GM18502 (cell line): ENCODE results near the gene FBN2.

Experiments
- ATAC-seq: cut with Tn5 transposase; IDR thresholded peaks from one replicate; pipeline ENCODE4 v1.9.1; 2021; ENCODE audit warnings: mild to moderate bottlenecking; ENCODE audit not compliant: unreplicated experiment, poor library complexity

The FBN2 gene

DNA sequence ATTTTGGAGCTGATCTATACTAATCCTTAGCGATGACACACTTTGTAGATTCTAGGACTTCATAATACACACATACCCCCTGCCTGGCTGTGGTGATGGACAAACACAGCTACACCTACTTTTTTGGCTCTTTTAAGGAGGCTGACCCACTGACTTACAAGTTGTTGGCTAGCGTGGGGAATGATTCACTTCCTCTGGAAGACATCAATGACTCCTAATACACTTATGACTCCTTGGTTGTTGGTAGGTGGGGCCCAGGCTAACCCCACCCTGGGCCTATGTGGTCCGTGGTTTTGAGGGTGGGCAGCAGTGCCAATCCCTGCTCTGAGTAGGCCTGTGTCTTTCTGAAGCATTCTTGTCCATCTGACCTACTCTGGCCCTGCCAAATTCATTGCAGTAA, 310.0 kb downstream of the FBN2 start:
- ATAC-seq = no peak

DNA sequence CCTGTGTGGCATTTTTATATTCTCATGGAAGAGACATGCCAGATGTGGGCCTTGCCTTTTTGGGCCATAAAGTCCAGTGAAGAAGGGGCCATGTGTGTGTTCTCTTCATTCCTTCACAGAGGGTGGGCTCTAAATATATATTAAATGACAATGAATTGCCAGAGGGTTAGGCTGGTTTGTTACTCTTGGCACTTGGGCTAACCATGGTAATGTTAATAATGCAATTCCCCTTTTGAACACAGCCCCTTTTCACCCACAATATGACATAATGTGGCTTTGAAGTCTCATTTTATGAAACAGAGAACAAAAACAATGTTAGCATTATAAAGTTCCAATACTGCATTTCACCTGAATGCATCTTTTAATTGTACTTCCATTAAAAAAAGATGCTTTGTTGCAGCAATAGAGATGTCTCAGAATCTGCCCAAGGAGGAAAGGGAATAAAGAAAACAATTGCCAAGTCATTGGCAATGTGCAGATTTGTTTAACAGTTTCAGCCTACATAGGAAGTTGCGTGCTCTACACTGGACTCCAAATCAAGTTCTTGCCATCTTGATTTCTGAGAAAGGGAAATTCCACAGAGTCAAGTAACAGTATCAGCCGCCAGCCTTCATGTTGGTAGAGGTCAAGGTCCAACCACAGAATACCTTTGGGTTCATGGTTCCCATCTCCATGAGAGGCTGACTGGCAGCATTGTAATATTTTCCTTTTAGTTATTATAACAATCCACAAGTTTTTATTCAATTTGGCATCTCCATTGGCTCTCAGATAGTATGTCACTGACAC, 312.6 kb downstream of the FBN2 start:
- no peak for ATAC-seq

DNA sequence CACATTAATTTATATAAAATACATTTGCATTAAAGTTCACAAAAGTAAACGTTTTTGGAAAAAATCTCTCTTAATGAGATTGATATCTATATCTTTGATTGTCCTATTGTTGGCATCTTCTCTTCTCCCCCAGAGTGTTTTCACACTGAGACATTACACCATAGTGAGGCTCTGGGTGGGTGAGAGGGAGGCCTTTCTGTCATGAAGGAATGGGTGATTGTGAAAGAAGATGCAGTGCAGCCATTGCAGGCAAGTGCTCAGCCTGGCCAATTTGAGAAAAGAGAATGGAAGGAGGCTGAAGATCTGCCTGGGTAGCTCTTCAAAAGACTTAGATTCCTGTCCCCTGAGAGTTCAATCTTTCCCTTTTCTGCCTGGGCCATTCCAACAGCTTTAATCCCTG, 313.7 kb downstream of the FBN2 start:
- no peak for ATAC-seq

DNA sequence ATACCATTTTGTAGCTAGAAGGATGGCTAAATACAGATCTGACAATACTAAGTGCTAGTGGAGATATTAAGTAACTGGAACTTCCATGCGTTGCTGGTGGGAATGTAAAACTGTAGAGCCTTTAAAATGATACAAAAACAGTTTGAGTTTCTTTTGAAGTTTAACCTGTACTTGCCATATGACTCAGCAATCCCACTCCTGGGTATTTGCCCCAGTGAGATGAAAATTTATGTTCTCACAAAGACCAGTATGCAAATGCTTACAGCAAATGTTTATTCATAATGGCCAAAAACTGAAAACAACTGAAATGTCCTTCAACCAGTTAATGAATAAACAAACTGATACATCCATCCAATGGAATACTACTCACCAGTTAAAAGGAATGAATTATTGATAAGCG, 317.2 kb downstream of the FBN2 start:
- ATAC-seq = no peak

DNA sequence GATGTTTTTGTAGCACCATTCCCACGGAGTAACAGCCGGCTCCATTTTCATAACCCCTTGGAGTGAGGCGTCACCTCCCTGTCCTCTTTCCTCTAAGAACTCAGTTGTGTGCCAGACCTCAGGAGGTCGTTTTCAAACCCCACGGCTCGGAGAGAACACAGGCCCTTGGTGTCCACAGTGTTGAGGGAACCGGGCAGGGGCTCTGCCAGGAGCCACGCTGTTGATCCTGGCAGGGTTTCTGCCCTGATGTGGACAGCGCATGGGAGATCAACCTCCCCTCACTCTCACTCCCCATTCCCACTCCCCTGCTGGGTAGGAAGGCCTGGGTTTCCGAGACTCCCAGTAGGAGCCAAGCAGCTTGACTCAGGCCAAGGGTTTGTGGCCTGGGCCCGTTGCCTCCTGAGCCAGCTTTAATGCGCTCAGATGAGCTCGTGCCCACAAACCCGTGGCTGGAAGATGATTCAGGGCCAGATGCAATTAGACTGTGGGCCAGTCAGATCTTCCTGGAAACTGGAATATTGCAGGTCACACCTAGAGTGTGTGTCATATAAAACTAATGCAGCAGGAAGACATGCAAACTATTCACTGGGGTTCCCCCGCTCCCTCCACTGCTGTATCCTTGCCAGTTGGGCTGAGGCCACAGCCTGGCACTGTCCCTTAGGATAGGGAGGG, 321.0 kb downstream of the FBN2 start:
- no peak for ATAC-seq

DNA sequence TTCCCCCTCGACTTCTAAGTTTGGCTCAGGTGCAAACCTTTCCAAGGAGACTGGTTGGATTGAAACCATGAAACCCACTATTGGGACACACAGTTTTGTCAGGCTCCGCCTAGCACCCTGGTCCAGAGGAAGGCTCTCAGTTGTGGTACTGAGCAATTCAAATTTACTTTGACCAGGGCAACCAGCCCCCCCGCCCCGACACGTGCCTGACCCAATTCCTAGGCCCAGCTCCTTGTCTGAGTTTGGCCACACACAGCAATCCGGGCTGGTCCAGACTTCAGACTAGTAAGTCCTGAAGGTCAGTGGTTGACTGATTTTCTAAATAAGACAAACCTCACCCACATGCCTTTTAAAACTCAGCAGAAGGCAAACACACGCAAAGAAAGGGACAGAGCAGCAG, 321.8 kb downstream of the FBN2 start:
- ATAC-seq = no peak

DNA sequence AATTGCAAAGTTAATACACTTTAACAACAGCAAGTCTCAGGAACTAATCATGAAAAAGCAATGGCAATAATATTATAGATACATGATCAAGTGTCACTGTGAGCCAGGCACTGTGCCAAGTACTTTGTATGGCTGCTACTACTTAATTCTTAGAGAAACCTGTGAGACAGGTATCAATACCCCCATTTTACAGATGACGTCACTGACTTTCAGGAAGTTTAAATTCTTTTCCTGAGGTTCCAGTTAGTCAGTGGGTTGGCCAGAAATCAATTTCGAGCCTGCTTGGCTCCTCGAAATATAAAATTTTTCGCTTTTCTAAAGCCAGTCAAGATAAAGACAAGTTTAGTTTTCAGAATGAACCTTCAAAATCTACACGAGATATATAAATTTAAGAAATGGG, 324.2 kb downstream of the FBN2 start:
- ATAC-seq = no peak

DNA sequence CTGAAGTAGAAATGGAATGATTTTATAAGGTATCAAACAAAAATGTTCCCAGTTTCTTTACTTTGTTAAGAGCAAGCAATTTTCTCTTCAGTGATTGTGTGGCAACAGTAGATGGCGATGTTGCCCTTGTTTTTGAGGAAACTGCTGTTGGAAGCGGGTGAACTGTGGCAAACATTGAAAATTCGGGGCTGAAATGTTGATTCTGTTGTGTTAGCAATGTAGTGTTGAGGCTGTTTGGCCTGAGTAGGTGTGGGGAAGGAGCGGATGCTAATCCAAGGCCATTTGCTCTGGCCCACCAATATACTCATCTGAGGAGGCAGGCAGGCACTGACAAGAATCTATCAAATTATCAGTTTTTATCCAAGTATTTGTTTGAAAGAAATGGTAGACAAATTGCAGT, 324.7 kb downstream of the FBN2 start:
- ATAC-seq = peak; percentile 69

DNA sequence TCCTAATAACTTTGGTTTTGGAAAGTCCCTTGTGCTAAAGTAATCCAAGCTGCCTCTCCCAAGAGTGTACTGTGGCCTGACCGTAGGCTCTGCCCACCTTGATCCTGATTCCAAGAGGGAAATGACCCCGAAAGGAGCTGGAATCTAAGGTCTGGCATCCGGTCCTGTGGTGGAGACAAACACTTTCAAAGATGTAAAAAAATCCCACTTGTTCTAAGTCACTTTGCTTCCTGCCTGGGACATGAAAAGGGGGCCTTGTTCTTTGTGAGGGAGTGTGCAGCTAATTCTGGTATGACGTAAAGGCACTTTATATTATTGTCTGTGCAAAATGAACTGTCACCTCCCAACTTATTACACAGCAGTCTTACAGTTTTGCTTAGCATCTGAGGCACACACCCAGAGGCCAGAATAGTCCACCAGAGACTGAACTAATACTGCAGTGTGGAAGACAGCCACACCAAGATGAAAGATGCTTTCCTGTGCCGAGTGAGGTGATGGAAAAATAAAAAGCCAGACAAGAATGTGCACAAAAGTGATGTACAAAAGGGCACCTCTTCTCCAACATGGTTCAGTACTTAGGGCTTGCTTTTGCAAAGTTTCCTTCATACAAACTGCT, 325.7 kb downstream of the FBN2 start:
- ATAC-seq = no peak

DNA sequence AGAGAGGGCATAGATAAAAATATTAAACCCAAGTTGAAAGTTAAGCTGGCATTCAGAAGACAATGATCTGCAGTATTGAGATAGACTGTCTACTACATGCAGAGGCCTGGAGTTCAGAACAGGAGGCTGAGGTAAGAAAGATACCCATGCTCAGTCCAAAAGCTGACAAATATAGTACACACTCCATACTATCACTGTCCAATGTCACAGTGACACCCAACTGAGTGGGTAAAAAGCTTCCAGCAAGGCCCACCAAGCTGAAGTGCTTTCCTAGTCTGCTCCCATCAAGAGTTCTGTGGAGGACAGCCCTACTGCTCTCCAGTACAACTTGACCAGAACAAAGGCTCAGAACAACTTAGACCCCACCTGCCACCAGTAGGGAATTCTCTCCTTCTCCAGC, 329.6 kb downstream of the FBN2 start:
- no peak for ATAC-seq
